HEK293 (cell line): Measurements from ENCODE around the gene FOXN4.

ENCODE experiments used
- CTCF ChIA-PET: fragments of 350-600 bp; formaldehyde crosslinking; extraction: SDS; loops from one replicate; lab custom pipeline; 2021; ENCODE audit warnings: antibody characterized with exemption; lab: Yijun Ruan, JAX
- POLR2A ChIA-PET: fragments of 300-600 bp; formaldehyde crosslinking; extraction: SDS; loops from one replicate; lab custom pipeline; 2020; ENCODE audit warnings: antibody characterized with exemption, inconsistent platforms; lab: Yijun Ruan, JAX
- H3K27ac ChIP-seq: fragments of 200-500 bp; sonication (Bioruptor generic); 2 replicates; pipeline ENCODE4 v1.5.1; 2014; ENCODE audit warnings: low read depth, low read length, control low read depth, inconsistent platforms; ENCODE audit errors: extremely low read depth
- H3K36me3 ChIP-seq, 2 experiments: fragments of 200-500 bp in 1 of 2; sonication (Bioruptor generic) in 1 of 2; 1 replicate in 1 of 2; 2 replicates in 1 of 2; pipeline ENCODE4 v1.5.1; 2014 to 2017; ENCODE audit warnings: inconsistent platforms in 2 of 2, low read length in 2 of 2; ENCODE audit not compliant: control insufficient read depth in 2 of 2, insufficient read depth in 1 of 2
- H3K4me1 ChIP-seq: fragments of 200-500 bp; sonication (Bioruptor generic); 2 replicates; pipeline ENCODE4 v1.5.1; 2014; ENCODE audit warnings: mild to moderate bottlenecking, low read length, inconsistent platforms; ENCODE audit not compliant: control insufficient read depth, insufficient read depth
- H3K4me3 ChIP-seq: 2 replicates; pipeline ENCODE4 v1.5.1; 2011; ENCODE audit warnings: low read depth, mild to moderate bottlenecking, control low read depth, low read length, moderate library complexity
- H3K9me3 ChIP-seq: fragments of 200-500 bp; sonication (Bioruptor generic); 2 replicates; pipeline ENCODE4 v1.5.1; 2014; ENCODE audit warnings: low read depth, low read length, inconsistent platforms; ENCODE audit not compliant: control insufficient read depth, insufficient read depth
- EGR2 ChIP-seq: fragments of 450-650 bp; formaldehyde crosslinking; IDR thresholded peaks from 2 replicates; pipeline ENCODE4 v1.5.1; 2016; ENCODE audit warnings: low read depth, missing biosample characterization, missing genetic modification characterization
- GLIS1 ChIP-seq: fragments of 450-650 bp; formaldehyde crosslinking; IDR thresholded peaks from 2 replicates; pipeline ENCODE4 v1.5.1; 2016; ENCODE audit warnings: missing biosample characterization, missing genetic modification characterization
- KLF17 ChIP-seq: fragments of 450-650 bp; formaldehyde crosslinking; IDR thresholded peaks from 2 replicates; pipeline ENCODE4 v1.5.1; 2016; ENCODE audit warnings: missing biosample characterization, missing genetic modification characterization
- PRDM10 ChIP-seq: fragments of 450-650 bp; formaldehyde crosslinking; IDR thresholded peaks from 2 replicates; pipeline ENCODE4 v1.5.1; 2016; ENCODE audit warnings: missing biosample characterization, missing genetic modification characterization
- SP2 ChIP-seq: fragments of 450-650 bp; formaldehyde crosslinking; IDR thresholded peaks from 2 replicates; pipeline ENCODE4 v1.5.1; 2016; ENCODE audit warnings: missing biosample characterization, missing genetic modification characterization
- SP3 ChIP-seq: fragments of 450-650 bp; formaldehyde crosslinking; IDR thresholded peaks from 2 replicates; pipeline ENCODE4 v1.5.1; 2016; ENCODE audit warnings: missing biosample characterization, missing genetic modification characterization
- SP7 ChIP-seq: fragments of 450-650 bp; formaldehyde crosslinking; IDR thresholded peaks from 2 replicates; pipeline ENCODE4 v1.5.1; 2016; ENCODE audit warnings: missing biosample characterization, missing genetic modification characterization
- TSHZ1 ChIP-seq: fragments of 450-650 bp; formaldehyde crosslinking; IDR thresholded peaks from 2 replicates; pipeline ENCODE4 v1.5.1; 2016; ENCODE audit warnings: missing biosample characterization, missing genetic modification characterization, borderline replicate concordance
- ZBTB17 ChIP-seq: fragments of 450-650 bp; formaldehyde crosslinking; IDR thresholded peaks from 2 replicates; pipeline ENCODE4 v1.5.1; 2016; ENCODE audit warnings: missing biosample characterization, missing genetic modification characterization
- ZBTB20 ChIP-seq: fragments of 450-650 bp; formaldehyde crosslinking; IDR thresholded peaks from 2 replicates; pipeline ENCODE4 v1.5.1; 2016; ENCODE audit warnings: missing biosample characterization, missing genetic modification characterization
- ZEB2 ChIP-seq: fragments of 450-650 bp; formaldehyde crosslinking; IDR thresholded peaks from 2 replicates; pipeline ENCODE4 v1.5.1; 2016; ENCODE audit warnings: missing biosample characterization, missing genetic modification characterization
- ZNF138 ChIP-seq: fragments of 450-650 bp; formaldehyde crosslinking; IDR thresholded peaks from 2 replicates; pipeline ENCODE4 v1.5.1; 2016; ENCODE audit warnings: missing biosample characterization, missing genetic modification characterization, borderline replicate concordance
- ZNF169 ChIP-seq: fragments of 450-650 bp; formaldehyde crosslinking; IDR thresholded peaks from 2 replicates; pipeline ENCODE4 v1.5.1; 2016; ENCODE audit warnings: missing biosample characterization, missing genetic modification characterization
- ZNF202 ChIP-seq: fragments of 450-650 bp; formaldehyde crosslinking; IDR thresholded peaks from 2 replicates; pipeline ENCODE4 v1.5.1; 2016; ENCODE audit warnings: missing biosample characterization, missing genetic modification characterization, borderline replicate concordance
- ZNF211 ChIP-seq: fragments of 450-650 bp; formaldehyde crosslinking; IDR thresholded peaks from 2 replicates; pipeline ENCODE4 v1.5.1; 2016; ENCODE audit warnings: low read depth, missing biosample characterization, missing genetic modification characterization
- ZNF324 ChIP-seq: fragments of 450-650 bp; formaldehyde crosslinking; IDR thresholded peaks from 2 replicates; pipeline ENCODE4 v1.5.1; 2016; ENCODE audit warnings: missing biosample characterization, missing genetic modification characterization
- ZNF366 ChIP-seq: fragments of 450-650 bp; formaldehyde crosslinking; conservative IDR thresholded peaks from 2 replicates; pipeline ENCODE4 v1.5.1; 2016; ENCODE audit warnings: missing biosample characterization, missing genetic modification characterization
- ZNF555 ChIP-seq: fragments of 450-650 bp; formaldehyde crosslinking; conservative IDR thresholded peaks from 2 replicates; pipeline ENCODE4 v1.5.1; 2017; ENCODE audit warnings: missing biosample characterization, mild to moderate bottlenecking, missing genetic modification characterization, inconsistent platforms
- ZNF561 ChIP-seq: fragments of 450-650 bp; IDR thresholded peaks from 2 replicates; pipeline ENCODE4 v1.5.1; 2018; ENCODE audit warnings: missing biosample characterization, missing genetic modification characterization, borderline replicate concordance
- ZNF629 ChIP-seq: fragments of 450-650 bp; formaldehyde crosslinking; IDR thresholded peaks from 2 replicates; pipeline ENCODE4 v1.5.1; 2017; ENCODE audit warnings: missing biosample characterization, missing genetic modification characterization
- ZNF670 ChIP-seq: fragments of 450-650 bp; formaldehyde crosslinking; IDR thresholded peaks from 2 replicates; pipeline ENCODE4 v1.5.1; 2016; ENCODE audit warnings: missing biosample characterization, missing genetic modification characterization, low read depth
- ZSCAN30 ChIP-seq: fragments of 450-650 bp; IDR thresholded peaks from 2 replicates; pipeline ENCODE4 v1.5.1; 2018; ENCODE audit warnings: missing biosample characterization, mild to moderate bottlenecking, missing genetic modification characterization, moderate library complexity
- TF ChIP-seq, protein P1 (sequence below): fragments of 450-650 bp; formaldehyde crosslinking; IDR thresholded peaks from 2 replicates; pipeline ENCODE4 v1.5.1; 2016; ENCODE audit warnings: missing biosample characterization, missing genetic modification characterization
- TF ChIP-seq, protein P2 (sequence below): fragments of 450-650 bp; formaldehyde crosslinking; IDR thresholded peaks from 2 replicates; pipeline ENCODE4 v1.5.1; 2016; ENCODE audit warnings: missing biosample characterization, missing genetic modification characterization
- TF ChIP-seq, protein P3 (sequence below): fragments of 450-650 bp; formaldehyde crosslinking; IDR thresholded peaks from 2 replicates; pipeline ENCODE4 v1.5.1; 2016; ENCODE audit warnings: missing biosample characterization, missing genetic modification characterization, borderline replicate concordance

Gene FOXN4

DNA sequence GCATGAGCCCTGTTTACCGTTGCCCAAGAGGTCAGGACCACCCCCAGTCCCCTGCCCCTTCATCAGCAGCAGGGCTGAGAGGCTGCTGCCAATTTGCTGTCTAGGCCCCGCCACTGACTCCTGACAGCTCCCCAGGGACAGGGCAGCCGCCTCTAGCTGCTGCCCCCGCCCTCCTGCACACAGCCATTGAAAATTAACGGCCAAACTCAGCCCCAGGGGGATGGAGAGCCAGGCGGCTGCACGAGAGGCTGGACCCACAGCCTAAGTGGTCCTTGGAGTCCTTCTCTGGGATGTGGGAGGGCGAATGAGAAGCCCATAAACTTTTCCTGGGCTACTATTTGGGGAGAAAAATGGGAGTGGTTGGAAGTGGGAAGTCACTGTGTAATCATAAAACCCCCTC lies 4.6 kb downstream of the FOXN4 start:
- no peak overlapping the region for H3K4me3 ChIP-seq
- no peak overlapping the region for H3K27ac ChIP-seq
- ChIA-PET CTCF (no interaction called here), POLR2A (no interaction called here)
- peaks cover 8% of the 10 kb centered on the region; the same call in 1 of the 2 replicates for H3K4me1 ChIP-seq
- H3K9me3 ChIP-seq, result no peaks in the 10 kb centered on the region
- no peaks in the 10 kb centered on the region for H3K36me3 ChIP-seq
- TF ChIP-seq, protein P1, sequence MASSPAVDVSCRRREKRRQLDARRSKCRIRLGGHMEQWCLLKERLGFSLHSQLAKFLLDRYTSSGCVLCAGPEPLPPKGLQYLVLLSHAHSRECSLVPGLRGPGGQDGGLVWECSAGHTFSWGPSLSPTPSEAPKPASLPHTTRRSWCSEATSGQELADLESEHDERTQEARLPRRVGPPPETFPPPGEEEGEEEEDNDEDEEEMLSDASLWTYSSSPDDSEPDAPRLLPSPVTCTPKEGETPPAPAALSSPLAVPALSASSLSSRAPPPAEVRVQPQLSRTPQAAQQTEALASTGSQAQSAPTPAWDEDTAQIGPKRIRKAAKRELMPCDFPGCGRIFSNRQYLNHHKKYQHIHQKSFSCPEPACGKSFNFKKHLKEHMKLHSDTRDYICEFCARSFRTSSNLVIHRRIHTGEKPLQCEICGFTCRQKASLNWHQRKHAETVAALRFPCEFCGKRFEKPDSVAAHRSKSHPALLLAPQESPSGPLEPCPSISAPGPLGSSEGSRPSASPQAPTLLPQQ (tag by site-specific recombination), result peak; percentile 62
- no peak for TF ChIP-seq ZNF169 (tag by site-specific recombination)
- 0 out of 2 replicates have a peak, but pooled peaks have one; percentile 55 for TF ChIP-seq ZNF561 (tag by site-specific recombination)
- TF ChIP-seq ZNF670, result no peak
- TF ChIP-seq PRDM10 (tag by site-specific recombination), result peak; percentile 90
- 0 out of 2 replicates have a peak, but pooled peaks have one; percentile 60 for TF ChIP-seq ZSCAN30 (tag by site-specific recombination)
- TF ChIP-seq ZBTB17, result 0 out of 2 replicates have a peak, but pooled peaks have one; percentile 29
- peak; percentile 75 for TF ChIP-seq SP7
- no peak for TF ChIP-seq SP3 (tag by site-specific recombination)
- peak; percentile 73 for TF ChIP-seq GLIS1
- 0 out of 2 replicates have a peak, but pooled peaks have one; percentile 31 for TF ChIP-seq ZBTB20 (tag by site-specific recombination)
- peak; percentile 88 for TF ChIP-seq EGR2 (tag by site-specific recombination)
- peak; percentile 58 for TF ChIP-seq SP2 (tag by site-specific recombination)
- TF ChIP-seq, protein P2, sequence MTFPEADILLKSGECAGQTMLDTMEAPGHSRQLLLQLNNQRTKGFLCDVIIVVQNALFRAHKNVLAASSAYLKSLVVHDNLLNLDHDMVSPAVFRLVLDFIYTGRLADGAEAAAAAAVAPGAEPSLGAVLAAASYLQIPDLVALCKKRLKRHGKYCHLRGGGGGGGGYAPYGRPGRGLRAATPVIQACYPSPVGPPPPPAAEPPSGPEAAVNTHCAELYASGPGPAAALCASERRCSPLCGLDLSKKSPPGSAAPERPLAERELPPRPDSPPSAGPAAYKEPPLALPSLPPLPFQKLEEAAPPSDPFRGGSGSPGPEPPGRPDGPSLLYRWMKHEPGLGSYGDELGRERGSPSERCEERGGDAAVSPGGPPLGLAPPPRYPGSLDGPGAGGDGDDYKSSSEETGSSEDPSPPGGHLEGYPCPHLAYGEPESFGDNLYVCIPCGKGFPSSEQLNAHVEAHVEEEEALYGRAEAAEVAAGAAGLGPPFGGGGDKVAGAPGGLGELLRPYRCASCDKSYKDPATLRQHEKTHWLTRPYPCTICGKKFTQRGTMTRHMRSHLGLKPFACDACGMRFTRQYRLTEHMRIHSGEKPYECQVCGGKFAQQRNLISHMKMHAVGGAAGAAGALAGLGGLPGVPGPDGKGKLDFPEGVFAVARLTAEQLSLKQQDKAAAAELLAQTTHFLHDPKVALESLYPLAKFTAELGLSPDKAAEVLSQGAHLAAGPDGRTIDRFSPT (tag by site-specific recombination), result no peak
- peak; percentile 56; the same call in 1 of the 2 replicates for TF ChIP-seq KLF17 (tag by site-specific recombination)
- peak; percentile 48; the same call in 1 of the 2 replicates for TF ChIP-seq TSHZ1 (tag by site-specific recombination)
- no peak for TF ChIP-seq ZNF211
- TF ChIP-seq ZNF138 (tag by site-specific recombination), result no peak
- TF ChIP-seq ZNF324 (tag by site-specific recombination), result no peak
- no peak for TF ChIP-seq ZNF555 (tag by site-specific recombination)
- TF ChIP-seq ZNF629, result 0 out of 2 replicates have a peak, but pooled peaks have one; percentile 20
- TF ChIP-seq, protein P3, sequence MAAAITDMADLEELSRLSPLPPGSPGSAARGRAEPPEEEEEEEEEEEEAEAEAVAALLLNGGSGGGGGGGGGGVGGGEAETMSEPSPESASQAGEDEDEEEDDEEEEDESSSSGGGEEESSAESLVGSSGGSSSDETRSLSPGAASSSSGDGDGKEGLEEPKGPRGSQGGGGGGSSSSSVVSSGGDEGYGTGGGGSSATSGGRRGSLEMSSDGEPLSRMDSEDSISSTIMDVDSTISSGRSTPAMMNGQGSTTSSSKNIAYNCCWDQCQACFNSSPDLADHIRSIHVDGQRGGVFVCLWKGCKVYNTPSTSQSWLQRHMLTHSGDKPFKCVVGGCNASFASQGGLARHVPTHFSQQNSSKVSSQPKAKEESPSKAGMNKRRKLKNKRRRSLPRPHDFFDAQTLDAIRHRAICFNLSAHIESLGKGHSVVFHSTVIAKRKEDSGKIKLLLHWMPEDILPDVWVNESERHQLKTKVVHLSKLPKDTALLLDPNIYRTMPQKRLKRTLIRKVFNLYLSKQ (tag by site-specific recombination), result no peak
- 0 out of 2 replicates have a peak, but pooled peaks have one; percentile 9 for TF ChIP-seq ZNF366 (tag by site-specific recombination)
- TF ChIP-seq ZNF202 (tag by site-specific recombination), result no peak
- TF ChIP-seq ZEB2, result 0 out of 2 replicates have a peak, but pooled peaks have one; percentile 54
